ENCODE data around the gene RASAL2.

- no peak for TF ChIP-seq CTCF (IDR thresholded peaks at IDR 0.05)
- TF ChIP-seq EZH2 (IDR thresholded peaks at IDR 0.05) = no peak
- TF ChIP-seq EZH2phosphoT487 (IDR thresholded peaks at IDR 0.05) = no peak
Measured at GRCh38 chr1:178307264-178307663, 213.4 kb downstream of the RASAL2 start.

Measured in neural progenitor cell (in vitro differentiated cells).